T-helper 2 cell treated with Interferon-gamma antibody and Interleukin-4, amounts not matched to agents 100 ng/mL and 5 ng/mL, for 36 hours (primary cell): ENCODE data around the gene PPM1K. TPM values are rescaled to one million over a fixed set of nuclear protein-coding genes. Genes with fewer than 3 reads are reported as not detected.
"Not testable (repeated sequence)": the region's sequence is repeated elsewhere in the genome, so short reads cannot be mapped to it uniquely, and the experiment has no call there.

Experiments used
- intact Hi-C: fragments of 100-400 bp; cut with micrococcal nuclease; formaldehyde crosslinking; loops from one replicate; pipeline ENCODE4 v1.15.1; 2023
- total RNA-seq: library from RNA; stranded (reverse); gene quantifications from 2 replicates; pipeline ENCODE4 v1.2.3, GENCODE V29; 2022

The PPM1K gene
- total RNA-seq, result 42.7 and 46.1 TPM in 2 replicates

- intact Hi-C loops, result loop anchor here (1.0 to 5.0 kb wide), 12 partner anchors 36 to 1347 kb away; partner anchors contain the start of genes AFF1, GPRIN3, HERC5 and NUDT9
Measured at GRCh38 chr4:88284439-88285234, at the start of gene PPM1K. TSS of gene PPM1K (minus strand) at chr4:88284561. CDS start at chr4:88278583, 5,978 bp downstream.

- intact Hi-C loops, result no loop called here
Measured at GRCh38 chr4:88333741-88334405, 49.5 kb upstream of the PPM1K start.

- intact Hi-C loops, result no loop called here
Measured at GRCh38 chr4:88327665-88328064, 43.3 kb upstream of the PPM1K start.

GRCh38 chr4:88320780-88321373 is 36.5 kb upstream of the PPM1K start:
- intact Hi-C loops, result loop anchor here (1.0 to 2.0 kb wide), 2 partner anchors 37 to 58 kb away; partner anchors contain the start of genes HERC6 and PPM1K

- intact Hi-C loops, result loop anchor here (1.0 to 2.0 kb wide), 2 partner anchors 36 to 58 kb away; partner anchors contain the start of genes HERC6 and PPM1K
Measured at GRCh38 chr4:88320224-88320779, 35.9 kb upstream of the PPM1K start.

- intact Hi-C loops, result no loop called here
Measured at GRCh38 chr4:88318751-88319350, 34.5 kb upstream of the PPM1K start.

- intact Hi-C loops, result no loop called here
Measured at GRCh38 chr4:88315460-88316017, 31.2 kb upstream of the PPM1K start.

GRCh38 chr4:88313088-88313624 is 28.8 kb upstream of the PPM1K start:
- intact Hi-C loops, result not testable (repeated sequence)

GRCh38 chr4:88308587-88308986 is 24.2 kb upstream of the PPM1K start:
- intact Hi-C loops, result no loop called here

- intact Hi-C loops, result no loop called here
Measured at GRCh38 chr4:88297725-88298454, 13.5 kb upstream of the PPM1K start.

GRCh38 chr4:88297212-88297516 is 12.8 kb upstream of the PPM1K start:
- intact Hi-C loops, result no loop called here

GRCh38 chr4:88296413-88297211 is 12.3 kb upstream of the PPM1K start:
- intact Hi-C loops, result no loop called here

- intact Hi-C loops, result no loop called here
Measured at GRCh38 chr4:88295656-88296055, 11.3 kb upstream of the PPM1K start.

- intact Hi-C loops, result no loop called here
Measured at GRCh38 chr4:88291003-88291402, 6.6 kb upstream of the PPM1K start.

GRCh38 chr4:88286897-88287296 is 2.5 kb upstream of the PPM1K start:
- intact Hi-C loops, result no loop called here

- intact Hi-C loops, result loop anchor here (2.0 kb wide), 2 partner anchors 862 to 1278 kb away; partner anchors contain the start of gene NUDT9
Measured at GRCh38 chr4:88285235-88285653, 883 bp upstream of the PPM1K start.

GRCh38 chr4:88283661-88284438 is 511 bp downstream of the PPM1K start:
- intact Hi-C loops, result loop anchor here (1.0 to 5.0 kb wide), 15 partner anchors 36 to 1347 kb away; partner anchors contain the start of genes AFF1, GPRIN3, HERC5 and NUDT9

- intact Hi-C loops, result loop anchor here (5.0 kb wide), 4 partner anchors 48 to 1343 kb away; partner anchors contain the start of genes AFF1 and GPRIN3
Measured at GRCh38 chr4:88280228-88280795, 4.0 kb downstream of the PPM1K start.
